Thoracic aorta (tissue), 2 donors: ENCODE data around the gene PPL. TPM values are rescaled to one million over a fixed set of nuclear protein-coding genes. Genes with fewer than 3 reads are reported as not detected.

Source experiments
- ATAC-seq: fragments of 150-250 bp; one replicate; pipeline ENCODE4 v1.8.0; 2017; ENCODE audit warnings: low read depth; ENCODE audit not compliant: insufficient number of reproducible peaks, low FRiP score
- DNase-seq: peaks from one replicate; pipeline ENCODE4 v3.0.0-alpha.2; 2020; ENCODE audit warnings: low spot score
- H3K27ac ChIP-seq, 2 donors: fragments of 200-600 bp; sonication (generic); 1 replicate in 1 of 2; 2 replicates in 1 of 2; pipeline ENCODE4 v1.5.1; 2016; ENCODE audit warnings: mild to moderate bottlenecking in 2 of 2, moderate library complexity in 2 of 2
- H3K27me3 ChIP-seq: fragments of 200-600 bp; sonication (generic); replicated peaks from 2 replicates; pipeline ENCODE4 v1.6.0; 2016; ENCODE audit warnings: mild to moderate bottlenecking; ENCODE audit not compliant: insufficient read depth
- H3K36me3 ChIP-seq: fragments of 200-600 bp; sonication (generic); one replicate; pipeline ENCODE4 v1.5.1; 2016
- H3K4me1 ChIP-seq, 2 donors: fragments of 200-600 bp; sonication (generic); 1 replicate in 1 of 2; 2 replicates in 1 of 2; pipeline versions ENCODE4 v1.5.1 to v1.6.0; 2016; ENCODE audit warnings: low read depth in 2 of 2, mild to moderate bottlenecking in 1 of 2; ENCODE audit not compliant: control insufficient read depth in 1 of 2
- H3K4me3 ChIP-seq: fragments of 200-600 bp; sonication (generic); 2 replicates; pipeline ENCODE4 v1.5.1; 2016; ENCODE audit warnings: mild to moderate bottlenecking
- H3K9me3 ChIP-seq: fragments of 200-600 bp; sonication (generic); 2 replicates; pipeline ENCODE4 v1.5.1; 2016
- total RNA-seq, 2 donors: library from RNA; depleted of rRNA; stranded (reverse); fragments of >200 nt; gene quantifications; one replicate each; pipeline versions ENCODE4 v1.1.0 to v1.2.3, GENCODE V29; 2016
- TF ChIP-seq, protein P1 (sequence below): fragments of 200-600 bp; sonication (generic); IDR thresholded peaks from one replicate; pipeline ENCODE4 v1.5.1; 2019; ENCODE audit warnings: antibody characterized with exemption

Gene PPL
- total RNA-seq, 2 donors from 2014 or later, result 22.6 to 28.8 TPM

DNA sequence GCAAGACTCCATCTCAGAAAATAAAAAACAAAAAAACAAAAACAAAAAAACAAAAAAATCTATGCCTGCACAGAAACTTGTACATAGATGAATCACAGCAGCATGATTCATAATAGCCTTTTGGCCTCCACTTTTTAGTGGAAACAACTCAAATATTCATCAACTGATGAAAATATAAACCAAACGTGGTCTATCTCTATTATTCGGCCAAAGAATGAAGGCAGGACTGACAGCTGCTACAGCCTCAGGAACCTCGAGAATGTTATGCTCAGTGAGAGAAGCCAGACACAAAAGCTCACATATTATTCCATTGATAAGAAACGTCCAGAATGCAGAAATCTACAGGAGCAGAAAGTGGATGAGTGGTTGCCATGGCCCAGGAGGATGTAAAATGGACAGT, 19.8 kb downstream of the PPL start:
- TF ChIP-seq, protein P1, sequence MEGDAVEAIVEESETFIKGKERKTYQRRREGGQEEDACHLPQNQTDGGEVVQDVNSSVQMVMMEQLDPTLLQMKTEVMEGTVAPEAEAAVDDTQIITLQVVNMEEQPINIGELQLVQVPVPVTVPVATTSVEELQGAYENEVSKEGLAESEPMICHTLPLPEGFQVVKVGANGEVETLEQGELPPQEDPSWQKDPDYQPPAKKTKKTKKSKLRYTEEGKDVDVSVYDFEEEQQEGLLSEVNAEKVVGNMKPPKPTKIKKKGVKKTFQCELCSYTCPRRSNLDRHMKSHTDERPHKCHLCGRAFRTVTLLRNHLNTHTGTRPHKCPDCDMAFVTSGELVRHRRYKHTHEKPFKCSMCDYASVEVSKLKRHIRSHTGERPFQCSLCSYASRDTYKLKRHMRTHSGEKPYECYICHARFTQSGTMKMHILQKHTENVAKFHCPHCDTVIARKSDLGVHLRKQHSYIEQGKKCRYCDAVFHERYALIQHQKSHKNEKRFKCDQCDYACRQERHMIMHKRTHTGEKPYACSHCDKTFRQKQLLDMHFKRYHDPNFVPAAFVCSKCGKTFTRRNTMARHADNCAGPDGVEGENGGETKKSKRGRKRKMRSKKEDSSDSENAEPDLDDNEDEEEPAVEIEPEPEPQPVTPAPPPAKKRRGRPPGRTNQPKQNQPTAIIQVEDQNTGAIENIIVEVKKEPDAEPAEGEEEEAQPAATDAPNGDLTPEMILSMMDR, result no peak
- H3K36me3 ChIP-seq, result no peaks in the 10 kb centered on the region
- H3K27ac ChIP-seq, result no peak overlapping the region
- no peaks in the 10 kb centered on the region for H3K27me3 ChIP-seq
- H3K4me1 ChIP-seq, result peaks cover 0 to 15% of the 10 kb centered on the region in 2 donors
- DNase-seq (no peak), ATAC-seq (no peak)
- no peak overlapping the region for H3K4me3 ChIP-seq
- no peaks in the 10 kb centered on the region for H3K9me3 ChIP-seq

DNA sequence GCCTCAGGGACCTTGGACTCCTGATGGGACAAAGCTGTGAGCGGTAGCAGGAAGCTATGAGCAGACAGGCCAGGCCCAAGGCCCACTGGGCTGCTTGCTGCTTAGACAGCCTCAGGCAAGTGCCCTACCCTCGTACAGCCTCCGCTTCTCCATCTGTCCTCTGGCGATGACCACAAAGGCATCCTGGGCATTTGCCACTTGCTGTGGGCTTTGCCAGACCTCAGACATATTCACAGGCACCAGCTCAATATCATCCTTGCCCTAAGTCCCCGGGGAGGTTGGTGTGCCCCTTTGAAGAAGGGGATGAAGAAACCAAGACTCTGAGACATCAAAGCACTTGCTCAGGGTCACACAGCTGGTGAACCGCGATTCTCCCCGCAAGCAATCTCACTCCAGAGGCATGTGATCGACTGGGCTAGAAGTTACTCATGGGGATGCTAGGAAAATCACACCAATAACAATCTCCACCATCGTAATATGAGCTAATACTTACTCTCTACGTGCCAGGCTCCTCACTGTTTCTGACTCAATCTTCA, 21.7 kb downstream of the PPL start:
- no peaks in the 10 kb centered on the region for H3K9me3 ChIP-seq
- H3K27ac ChIP-seq, result no peak overlapping the region
- no peaks in the 10 kb centered on the region for H3K27me3 ChIP-seq
- ATAC-seq (no peak), DNase-seq (no peak)
- TF ChIP-seq, protein P1, result no peak
- no peak overlapping the region for H3K4me3 ChIP-seq
- H3K4me1 ChIP-seq, result peaks cover 0 to 15% of the 10 kb centered on the region in 2 donors
- no peaks in the 10 kb centered on the region for H3K36me3 ChIP-seq

DNA sequence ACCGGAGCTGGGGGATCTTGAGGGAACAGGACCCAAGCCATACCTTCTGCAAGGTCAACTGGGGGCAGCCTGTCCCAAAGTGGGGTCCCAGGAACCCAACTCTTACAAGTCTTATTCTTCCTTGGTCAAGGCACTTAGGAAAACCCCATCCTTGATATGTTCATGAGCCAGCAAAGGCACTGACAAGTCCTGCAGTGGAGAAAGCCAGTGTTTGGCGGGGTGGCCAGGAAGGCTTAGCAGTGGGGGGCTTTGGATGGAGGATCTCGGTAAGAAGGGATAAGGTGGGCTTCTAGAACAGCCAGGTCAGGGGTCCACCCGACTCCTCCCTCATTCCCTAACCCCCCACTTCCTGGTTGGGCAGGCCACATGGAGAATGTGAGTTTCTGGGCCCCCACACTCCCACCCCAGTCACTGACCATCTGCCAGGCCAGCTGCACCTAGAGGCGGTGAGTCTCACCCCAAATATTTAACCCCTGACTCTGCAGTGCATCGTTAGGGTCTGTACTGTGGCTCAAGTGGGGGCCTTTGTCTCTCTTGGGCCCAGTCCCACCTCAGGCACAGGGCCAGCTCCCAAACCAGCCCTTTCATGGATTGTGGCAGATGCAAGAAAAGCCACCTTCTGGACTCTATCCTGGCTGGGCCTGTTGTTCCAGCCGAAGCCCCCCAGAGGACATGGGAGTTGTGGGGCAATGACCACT, 22.3 kb downstream of the PPL start:
- Histone ChIP-seq H3K9me3 (no peaks in the 10 kb centered on the region), H3K4me1 (peaks cover 0 to 15% of the 10 kb centered on the region in 2 donors), H3K36me3 (no peaks in the 10 kb centered on the region), H3K27me3 (no peaks in the 10 kb centered on the region), H3K4me3 (no peak overlapping the region), H3K27ac (no peak overlapping the region)
- TF ChIP-seq, protein P1, result no peak
- ATAC-seq, result no peak
- no peak for DNase-seq

DNA sequence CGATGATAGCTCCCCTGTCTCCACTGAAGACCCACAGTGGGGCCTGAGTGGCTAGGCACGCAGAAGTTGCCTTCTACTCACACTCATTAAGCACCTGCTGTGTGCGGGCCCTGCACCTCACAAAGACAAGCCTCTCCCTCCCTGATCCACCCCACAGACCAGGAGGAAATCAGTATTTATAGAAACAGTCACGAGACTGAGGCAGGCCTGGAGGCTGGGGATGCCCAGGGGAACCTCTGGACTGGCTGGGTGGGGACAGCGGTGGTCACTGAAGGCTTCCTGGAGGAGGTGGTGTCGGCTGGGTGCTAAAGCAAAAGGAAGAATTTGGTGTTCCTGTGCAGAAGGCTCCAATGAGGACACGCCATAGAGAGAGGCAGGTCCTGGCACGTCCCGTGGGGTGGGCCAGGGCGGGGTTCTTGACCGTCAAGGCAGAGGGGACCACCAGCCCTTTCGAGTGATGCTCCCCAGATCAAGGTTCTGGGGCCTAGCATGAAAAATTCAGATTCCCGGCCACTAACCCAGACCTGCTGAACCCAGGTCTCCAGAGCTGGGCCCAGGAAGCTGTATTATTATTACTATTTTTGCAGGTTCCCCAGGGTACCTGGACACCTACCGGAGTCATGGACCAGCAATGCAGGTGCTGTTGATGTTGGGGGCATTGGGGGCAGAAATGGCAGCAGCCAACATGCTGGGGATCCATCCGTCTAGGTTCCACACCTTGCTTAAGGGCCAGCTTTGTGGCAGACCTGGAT, 23.0 kb downstream of the PPL start:
- DNase-seq, result no peak
- no peak overlapping the region for H3K4me3 ChIP-seq
- TF ChIP-seq, protein P1, result no peak
- H3K27me3 ChIP-seq, result no peaks in the 10 kb centered on the region
- no peaks in the 10 kb centered on the region for H3K9me3 ChIP-seq
- ATAC-seq, result no peak
- H3K4me1 ChIP-seq, result peaks cover 0 to 15% of the 10 kb centered on the region in 2 donors
- H3K27ac ChIP-seq, result no peak overlapping the region
- H3K36me3 ChIP-seq, result no peaks in the 10 kb centered on the region

DNA sequence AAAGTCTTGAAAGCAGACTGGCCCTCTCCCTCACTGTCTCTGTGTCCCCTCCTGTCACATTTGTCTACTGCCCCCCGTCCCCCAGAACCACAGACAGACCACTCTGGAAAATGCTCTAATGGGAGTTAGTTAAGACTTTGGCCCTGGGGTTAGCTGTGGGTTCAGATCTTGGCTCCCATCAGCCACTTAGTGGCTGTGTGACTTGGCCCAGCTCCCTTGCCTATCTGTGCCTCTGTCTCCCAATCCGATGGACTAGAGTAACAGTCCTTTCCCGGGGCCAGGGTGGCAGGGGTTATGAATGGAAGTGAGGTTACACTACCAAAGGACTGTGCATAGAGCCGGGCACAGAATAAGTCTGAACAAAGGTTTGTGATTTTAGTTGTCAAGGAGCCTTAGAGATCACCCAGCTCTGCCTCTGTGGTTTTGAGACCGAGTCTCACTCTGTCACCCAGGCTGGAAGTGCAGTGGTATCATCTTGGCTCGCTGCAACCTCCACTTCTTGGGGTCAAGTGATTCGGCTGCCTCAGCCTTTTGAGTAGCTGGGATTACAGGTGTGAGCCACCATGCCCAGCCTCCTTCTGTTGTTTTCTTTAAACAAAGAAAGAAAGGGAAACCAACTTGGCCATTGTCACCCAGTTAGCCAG, 23.7 kb downstream of the PPL start:
- no peaks in the 10 kb centered on the region for H3K36me3 ChIP-seq
- TF ChIP-seq, protein P1, result no peak
- peaks cover 0 to 15% of the 10 kb centered on the region in 2 donors for H3K4me1 ChIP-seq
- no peaks in the 10 kb centered on the region for H3K9me3 ChIP-seq
- no peaks in the 10 kb centered on the region for H3K27me3 ChIP-seq
- H3K27ac ChIP-seq, result no peak overlapping the region
- ATAC-seq (no peak), DNase-seq (no peak)
- H3K4me3 ChIP-seq, result no peak overlapping the region
